NB4 (cell line): ENCODE results near the gene ARID1B.

Experiments used
- DNase-seq: peaks from one replicate; pipeline ENCODE4 v3.0.0; 2010; ENCODE audit warnings: low read depth
- H3K4me3 ChIP-seq: one replicate; pipeline ENCODE4 v1.5.1; 2011; ENCODE audit warnings: mild to moderate bottlenecking, low read depth, low read length, moderate library complexity
- MYC ChIP-seq: IDR thresholded peaks from 2 replicates; pipeline ENCODE4 v1.6.1; 2011; ENCODE audit warnings: low read depth, low read length
- POLR2A ChIP-seq: IDR thresholded peaks from 2 replicates; pipeline ENCODE4 v1.6.1; 2011; ENCODE audit warnings: mild to moderate bottlenecking; ENCODE audit not compliant: insufficient read length; ENCODE audit errors: extremely low read depth
- TF ChIP-seq, protein P1 (sequence below): IDR thresholded peaks from one replicate; pipeline ENCODE4 v1.5.1; 2012; ENCODE audit warnings: low read depth, low read length
- TF ChIP-seq, protein P2 (sequence below): IDR thresholded peaks from 2 replicates; pipeline ENCODE4 v1.6.1; 2011; ENCODE audit warnings: low read depth, low read length

The ARID1B gene

DNA sequence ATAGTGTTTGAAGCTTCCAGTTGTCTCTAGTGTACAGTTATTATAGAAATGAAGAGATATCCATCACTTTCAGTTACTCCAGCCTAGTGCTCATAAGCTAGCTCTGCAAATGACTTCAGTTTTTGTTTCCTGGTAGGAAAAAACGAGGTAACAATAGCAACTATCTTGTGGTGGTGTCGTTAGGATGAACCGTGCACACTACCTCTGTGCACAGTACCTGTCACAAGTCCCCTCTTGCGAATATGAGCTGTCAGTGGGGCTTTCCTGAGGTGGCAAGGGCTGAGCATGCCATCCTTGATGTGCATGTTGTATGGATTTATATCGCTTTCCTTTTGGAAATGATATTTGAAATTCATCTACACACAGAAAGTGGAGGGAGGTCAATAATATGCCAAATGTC is 151.8 kb downstream of the ARID1B start:
- no peak overlapping the region for H3K4me3 ChIP-seq
- TF ChIP-seq, protein P1, sequence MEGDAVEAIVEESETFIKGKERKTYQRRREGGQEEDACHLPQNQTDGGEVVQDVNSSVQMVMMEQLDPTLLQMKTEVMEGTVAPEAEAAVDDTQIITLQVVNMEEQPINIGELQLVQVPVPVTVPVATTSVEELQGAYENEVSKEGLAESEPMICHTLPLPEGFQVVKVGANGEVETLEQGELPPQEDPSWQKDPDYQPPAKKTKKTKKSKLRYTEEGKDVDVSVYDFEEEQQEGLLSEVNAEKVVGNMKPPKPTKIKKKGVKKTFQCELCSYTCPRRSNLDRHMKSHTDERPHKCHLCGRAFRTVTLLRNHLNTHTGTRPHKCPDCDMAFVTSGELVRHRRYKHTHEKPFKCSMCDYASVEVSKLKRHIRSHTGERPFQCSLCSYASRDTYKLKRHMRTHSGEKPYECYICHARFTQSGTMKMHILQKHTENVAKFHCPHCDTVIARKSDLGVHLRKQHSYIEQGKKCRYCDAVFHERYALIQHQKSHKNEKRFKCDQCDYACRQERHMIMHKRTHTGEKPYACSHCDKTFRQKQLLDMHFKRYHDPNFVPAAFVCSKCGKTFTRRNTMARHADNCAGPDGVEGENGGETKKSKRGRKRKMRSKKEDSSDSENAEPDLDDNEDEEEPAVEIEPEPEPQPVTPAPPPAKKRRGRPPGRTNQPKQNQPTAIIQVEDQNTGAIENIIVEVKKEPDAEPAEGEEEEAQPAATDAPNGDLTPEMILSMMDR = no peak
- TF ChIP-seq POLR2A (no peak), MYC (no peak)
- TF ChIP-seq, protein P2, sequence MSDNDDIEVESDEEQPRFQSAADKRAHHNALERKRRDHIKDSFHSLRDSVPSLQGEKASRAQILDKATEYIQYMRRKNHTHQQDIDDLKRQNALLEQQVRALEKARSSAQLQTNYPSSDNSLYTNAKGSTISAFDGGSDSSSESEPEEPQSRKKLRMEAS = no peak
- no peak for DNase-seq

DNA sequence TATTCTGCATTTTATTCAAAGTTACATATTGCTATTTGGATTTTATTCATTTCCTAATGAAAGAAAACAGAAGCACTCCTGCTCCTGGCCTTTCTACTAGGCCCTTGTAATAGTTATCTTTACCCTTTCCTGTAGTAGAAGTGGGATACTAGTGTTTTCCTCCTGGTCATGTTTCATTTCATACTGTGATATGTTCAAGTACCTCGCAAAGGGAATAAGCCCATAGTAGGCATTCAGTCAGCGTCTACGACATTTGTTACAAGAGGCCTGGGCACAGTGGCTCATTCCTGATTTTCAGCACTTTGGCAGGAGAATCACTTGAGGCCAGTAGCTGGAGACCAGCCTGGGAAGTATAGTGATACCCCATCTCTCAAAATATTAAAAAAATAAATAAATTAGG is 154.1 kb downstream of the ARID1B start:
- TF ChIP-seq MYC (no peak), POLR2A (no peak)
- TF ChIP-seq, protein P1 = no peak
- TF ChIP-seq, protein P2 = no peak
- DNase-seq = no peak

DNA sequence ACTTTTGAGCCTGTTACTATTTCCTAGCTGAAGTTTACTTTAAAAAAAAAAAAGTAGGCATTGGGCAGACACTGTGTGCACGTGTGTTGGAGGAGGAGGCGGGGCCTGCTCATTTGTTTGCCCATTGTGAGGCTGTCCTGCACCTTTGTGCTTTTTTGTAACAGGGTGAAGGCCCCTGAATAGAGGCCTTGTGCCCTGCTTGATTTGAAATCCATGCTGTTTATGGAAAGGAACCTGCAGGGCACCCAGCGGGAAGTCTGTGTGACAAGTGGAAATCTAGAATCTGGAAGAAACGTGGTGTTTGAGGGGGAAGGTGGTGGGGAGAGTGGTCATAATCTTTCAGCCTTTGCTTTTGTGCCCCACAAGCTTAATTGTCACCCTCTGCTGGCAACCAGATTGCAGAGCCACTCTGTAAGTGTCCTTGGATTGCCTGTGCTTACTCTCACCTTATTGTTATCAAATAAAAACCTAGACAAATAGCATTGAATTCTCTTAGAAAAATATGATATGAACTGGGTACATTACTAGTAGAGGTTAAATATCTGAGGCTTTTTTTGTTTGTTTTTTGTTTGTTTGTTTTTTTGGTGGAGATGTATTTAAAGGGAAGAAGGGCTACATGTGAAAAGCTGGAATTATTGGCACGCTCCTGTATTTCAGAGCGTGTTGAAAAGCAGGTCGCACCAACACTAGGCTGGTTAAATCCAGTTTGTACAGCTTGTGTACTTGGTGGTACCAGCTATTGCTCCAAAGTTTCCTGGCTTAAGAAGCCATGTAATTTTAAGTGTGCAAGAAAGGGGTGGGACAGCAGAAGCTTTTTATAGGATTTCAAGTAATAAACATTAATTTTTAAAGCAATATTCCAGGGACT is 156.3 kb downstream of the ARID1B start:
- DNase-seq = peak; percentile 16
- no peak overlapping the region for H3K4me3 ChIP-seq
- TF ChIP-seq, protein P2 = 0 out of 2 replicates have a peak, but pooled peaks have one; percentile 12
- TF ChIP-seq POLR2A (no peak), MYC (no peak)

More for the DNA sequence above, 154.1 kb downstream of the ARID1B start:
- H3K4me3 ChIP-seq = no peak overlapping the region

DNA sequence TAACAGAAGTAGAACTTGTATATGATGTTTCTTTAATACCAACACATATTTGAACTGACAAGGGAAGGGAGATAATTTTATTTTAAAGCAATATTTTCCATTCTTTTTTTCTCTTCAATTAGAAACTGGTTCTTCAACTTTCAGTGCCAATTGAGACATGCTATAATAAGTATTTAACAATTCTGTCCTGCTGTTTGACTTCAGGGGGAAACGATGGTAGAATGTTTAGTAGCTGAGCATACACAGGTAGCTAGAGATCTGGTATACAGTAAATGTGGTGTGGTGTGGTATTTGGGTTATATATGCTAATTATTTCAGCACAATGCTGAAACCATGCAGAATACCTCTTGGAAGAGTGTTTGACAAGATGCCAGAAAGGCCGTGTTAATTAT is 156.9 kb downstream of the ARID1B start:
- H3K4me3 ChIP-seq = no peak overlapping the region
- TF ChIP-seq POLR2A (no peak), MYC (no peak)
- TF ChIP-seq, protein P2 = no peak
- TF ChIP-seq, protein P1 = no peak
- DNase-seq = no peak

DNA sequence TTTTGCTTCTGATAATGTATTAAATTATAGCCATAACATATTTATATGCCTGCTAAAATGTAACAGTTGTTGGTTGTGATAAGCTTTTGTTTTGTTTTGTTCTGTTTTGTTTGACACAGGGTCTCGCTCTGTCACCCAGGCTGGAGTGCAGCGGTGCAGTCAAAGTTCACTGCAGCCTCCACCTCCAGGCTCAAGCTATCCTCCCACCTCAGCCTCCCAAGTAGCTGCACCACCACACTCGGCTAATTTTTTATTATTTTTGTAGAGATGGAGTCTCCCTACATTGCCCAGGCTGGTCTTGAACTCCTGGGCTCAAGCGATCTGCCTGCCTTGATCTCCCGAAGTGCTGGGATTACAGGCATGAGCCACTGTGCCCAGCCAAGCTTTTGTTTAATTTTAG is 157.8 kb downstream of the ARID1B start:
- H3K4me3 ChIP-seq = no peak overlapping the region
- no peak for DNase-seq
- TF ChIP-seq, protein P2 = no peak

DNA sequence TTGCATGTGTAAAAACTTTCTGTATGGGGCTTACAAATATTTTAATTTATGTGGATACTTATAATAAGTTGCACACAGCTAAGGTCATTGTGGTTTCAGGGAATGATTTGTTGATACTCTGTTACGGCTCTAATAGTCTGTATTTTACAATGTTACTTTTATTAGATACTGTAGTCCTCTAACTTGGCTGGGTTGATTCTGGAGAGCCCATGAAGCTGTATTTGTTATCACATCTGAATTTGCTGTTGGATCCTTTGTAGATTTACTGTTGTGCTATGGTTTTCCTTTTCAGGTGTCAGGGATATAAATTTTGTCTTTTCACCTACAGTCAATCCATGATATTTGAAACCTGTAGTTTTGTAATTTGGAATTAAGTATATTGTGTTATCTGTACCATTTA is 161.0 kb downstream of the ARID1B start:
- no peak overlapping the region for H3K4me3 ChIP-seq
- TF ChIP-seq, protein P2 = no peak
- TF ChIP-seq MYC (no peak), POLR2A (no peak)
- TF ChIP-seq, protein P1 = no peak
- no peak for DNase-seq
